Cardiac septum (tissue), 1 donor: ENCODE measurements around the gene TPM2. TPM values are rescaled to one million over a fixed set of nuclear protein-coding genes. Genes with fewer than 3 reads are reported as not detected.

ENCODE experiments used
- DNase-seq: peaks from one replicate; pipeline ENCODE4 v3.0.0-alpha.2; 2020; ENCODE audit warnings: low spot score
- intact Hi-C: fragments of 100-400 bp; cut with DNase I; formaldehyde crosslinking; loops from one replicate; pipeline ENCODE4 v1.14.0; 2022
- total RNA-seq: library from RNA; stranded (reverse); fragmentation: NEBNext Ultra II Directional; extraction: Animal tissue kit (Norgen Biotek cat#: 25700); gene quantifications from one replicate; pipeline ENCODE4 v1.2.1, GENCODE V29; 2021
- donor health status: DM: no; HTN: no; CAD: no.

The TPM2 gene
- total RNA-seq, 1 donor from 2014 or later = 690 TPM

GRCh38 chr9:35700031-35700430 is 10.3 kb upstream of the TPM2 start:
- no peak for DNase-seq
- intact Hi-C loops = no loop called here

GRCh38 chr9:35698231-35698630 is 8.5 kb upstream of the TPM2 start:
- intact Hi-C loops = no loop called here
- no peak for DNase-seq

GRCh38 chr9:35697486-35697885 is 7.8 kb upstream of the TPM2 start:
- no peak for DNase-seq
- intact Hi-C loops = no loop called here

GRCh38 chr9:35696520-35697215 is 6.9 kb upstream of the TPM2 start:
- DNase-seq = no peak
- intact Hi-C loops = no loop called here

GRCh38 chr9:35695943-35696401 is 6.2 kb upstream of the TPM2 start:
- intact Hi-C loops = no loop called here
- no peak for DNase-seq

- no peak for DNase-seq
- intact Hi-C loops = loop anchor here (2.0 kb wide), 1 partner anchor 33 kb away; the partner anchor contains the start of genes CCDC107 and RMRP
Measured at GRCh38 chr9:35691757-35692301, 2.1 kb upstream of the TPM2 start.

- intact Hi-C loops = loop anchor here (2.0 kb wide), 1 partner anchor 32 kb away; the partner anchor contains the start of genes CCDC107 and RMRP
- DNase-seq = no peak
Measured at GRCh38 chr9:35691334-35691650, 1.6 kb upstream of the TPM2 start.

GRCh38 chr9:35690614-35691333 is 1.0 kb upstream of the TPM2 start:
- DNase-seq = peak; percentile 88
- intact Hi-C loops = loop anchor here (1.0 to 2.0 kb wide), 3 partner anchors 32 to 86 kb away; partner anchors contain the start of genes CCDC107, CREB3, RMRP and TLN1

- no peak for DNase-seq
Measured at GRCh38 chr9:35690294-35690613, 529 bp upstream of the TPM2 start.

GRCh38 chr9:35688558-35689541 is 875 bp downstream of the TPM2 start:
- no peak for DNase-seq
- intact Hi-C loops = no loop called here

More at GRCh38 chr9:35690294-35690613, 529 bp upstream of the TPM2 start:
- intact Hi-C loops = loop anchor here (1.0 to 2.0 kb wide), 3 partner anchors 31 to 86 kb away; partner anchors contain the start of genes CCDC107, CREB3, RMRP and TLN1

- intact Hi-C loops = no loop called here
- no peak for DNase-seq
Measured at GRCh38 chr9:35687972-35688557, 1.7 kb downstream of the TPM2 start.

GRCh38 chr9:35687306-35687705 is 2.4 kb downstream of the TPM2 start:
- no peak for DNase-seq
- intact Hi-C loops = no loop called here

GRCh38 chr9:35686222-35687203 is 3.2 kb downstream of the TPM2 start:
- intact Hi-C loops = no loop called here
- DNase-seq = no peak

- DNase-seq = no peak
- intact Hi-C loops = no loop called here
Measured at GRCh38 chr9:35685506-35685905, 4.2 kb downstream of the TPM2 start.

GRCh38 chr9:35684921-35685320 is 4.8 kb downstream of the TPM2 start:
- intact Hi-C loops = no loop called here
- DNase-seq = no peak

GRCh38 chr9:35683323-35683722 is 6.4 kb downstream of the TPM2 start:
- intact Hi-C loops = no loop called here
- DNase-seq = no peak

- DNase-seq = no peak
- intact Hi-C loops = no loop called here
Measured at GRCh38 chr9:35682520-35683315, 7.0 kb downstream of the TPM2 start.
